H1 (cell line): Measurements from ENCODE around the gene MKX. TPM values are rescaled to one million over a fixed set of nuclear protein-coding genes. Genes with fewer than 3 reads are reported as not detected.

Source experiments
- CTCF ChIA-PET: fragments of 300-600 bp; sonication (Branson Sonifier 250); formaldehyde crosslinking; loops from one replicate; lab custom pipeline; 2021; ENCODE audit not compliant: partially characterized antibody; lab: Charles Lee
- POLR2A ChIA-PET: fragments of 300-600 bp; sonication (Branson Sonifier 250); formaldehyde crosslinking; loops from one replicate; lab custom pipeline; 2021; ENCODE audit warnings: inconsistent platforms; ENCODE audit not compliant: partially characterized antibody; lab: Charles Lee
- DNase-seq, 2 experiments: peaks; one replicate each; pipeline versions ENCODE4 v3.0.0 to v3.0.0-alpha.2; 2010 to 2022; ENCODE audit warnings: low spot score in 2 of 2, low read depth in 1 of 2, mixed read lengths in 1 of 2
- FAIRE-seq: peaks from 2 replicates; lab custom pipeline; 2011; peaks lifted over from hg19 to GRCh38; lab: Jason Lieb, UNC
- H2AFZ ChIP-seq: 2 replicates; pipeline ENCODE4 v1.8.1; 2012; ENCODE audit warnings: low read length, inconsistent platforms
- H2AK5ac ChIP-seq: 2 replicates; pipeline ENCODE4 v1.6.1; 2013; ENCODE audit warnings: low read depth, low read length
- H2BK120ac ChIP-seq: replicated peaks from 2 replicates; pipeline ENCODE3; 2013; ENCODE audit warnings: low read depth, low read length, inconsistent platforms
- H2BK12ac ChIP-seq: 2 replicates; pipeline ENCODE4 v1.6.1; 2013; ENCODE audit warnings: low read depth, low read length
- H2BK15ac ChIP-seq: 2 replicates; pipeline ENCODE4 v1.6.1; 2013; ENCODE audit warnings: low read length
- H2BK20ac ChIP-seq: 2 replicates; pipeline ENCODE4 v1.6.1; 2013; ENCODE audit warnings: low read length
- H2BK5ac ChIP-seq: 2 replicates; pipeline ENCODE4 v1.6.1; 2013; ENCODE audit warnings: low read depth, low read length
- H3K14ac ChIP-seq: 2 replicates; pipeline ENCODE4 v1.6.1; 2013; ENCODE audit warnings: inconsistent platforms; ENCODE audit not compliant: insufficient read length
- H3K18ac ChIP-seq: 2 replicates; pipeline ENCODE4 v1.6.1; 2013; ENCODE audit warnings: low read length; ENCODE audit errors: extremely low read depth
- H3K23ac ChIP-seq: 2 replicates; pipeline ENCODE4 v1.6.1; 2013; ENCODE audit warnings: inconsistent platforms; ENCODE audit not compliant: insufficient read length
- H3K23me2 ChIP-seq: 2 replicates; pipeline ENCODE4 v1.6.1; 2013; ENCODE audit warnings: low read depth, low read length
- H3K27ac ChIP-seq: 2 replicates; pipeline ENCODE4 v1.6.1; 2011; ENCODE audit warnings: low read depth, low read length, inconsistent platforms
- H3K27me3 ChIP-seq, 4 experiments: replicated peaks in 1 of 4; 1 replicate in 1 of 4; 2 replicates in 3 of 4; pipeline versions ENCODE4 v1.6.1 to v1.8.1; 2011 to 2013; ENCODE audit warnings: low read length in 3 of 4, mild to moderate bottlenecking in 3 of 4, inconsistent platforms in 2 of 4, mixed read lengths in 2 of 4, moderate library complexity in 1 of 4; ENCODE audit not compliant: control insufficient read depth in 3 of 4, insufficient read depth in 3 of 4; ENCODE audit errors: extremely low read depth in 1 of 4
- H3K36me3 ChIP-seq, 4 experiments: 2 replicates each; pipeline versions ENCODE4 v1.6.1 to v1.8.1; 2011 to 2013; ENCODE audit warnings: mild to moderate bottlenecking in 4 of 4, low read length in 3 of 4, moderate library complexity in 2 of 4, control low read depth in 1 of 4, inconsistent platforms in 1 of 4; ENCODE audit not compliant: insufficient read depth in 4 of 4, control insufficient read depth in 2 of 4
- H3K4ac ChIP-seq: replicated peaks from 2 replicates; pipeline ENCODE3; 2013; ENCODE audit warnings: low read length, low read depth, mixed read lengths, inconsistent platforms; ENCODE audit not compliant: insufficient read length
- H3K4me1 ChIP-seq, 4 experiments: replicated peaks in 1 of 4; 1 replicate in 1 of 4; 2 replicates in 3 of 4; pipeline versions ENCODE4 v1.6.1 to v1.8.1; 2011 to 2013; ENCODE audit warnings: low read length in 3 of 4, inconsistent platforms in 2 of 4, mixed read lengths in 1 of 4; ENCODE audit not compliant: insufficient read depth in 4 of 4, control insufficient read depth in 3 of 4
- H3K4me2 ChIP-seq, 2 experiments: 2 replicates each; pipeline versions ENCODE4 v1.6.1 to v1.8.1; 2011 to 2013; ENCODE audit warnings: low read depth in 2 of 2, low read length in 2 of 2, control low read depth in 1 of 2, inconsistent platforms in 1 of 2, mild to moderate bottlenecking in 1 of 2; ENCODE audit not compliant: insufficient read depth in 1 of 2
- H3K4me3 ChIP-seq, 4 experiments: fragments of 200-600, 300-600 bp in 1 of 4; sonication (generic), shearing (Covaris generic), sonication (Bioruptor Twin) in 1 of 4; 2 replicates each; pipeline versions ENCODE4 v1.5.1 to v1.8.1; 2011 to 2016; ENCODE audit warnings: low read length in 4 of 4, low read depth in 3 of 4, control low read depth in 2 of 4, inconsistent platforms in 2 of 4, mild to moderate bottlenecking in 2 of 4, mixed read lengths in 1 of 4, moderate library complexity in 1 of 4; ENCODE audit not compliant: insufficient read depth in 2 of 4; ENCODE audit errors: extremely low read depth in 1 of 4
- H3K56ac ChIP-seq: replicated peaks from 2 replicates; pipeline ENCODE3; 2013; ENCODE audit warnings: low read depth, mild to moderate bottlenecking, mixed read lengths, low read length, inconsistent platforms; ENCODE audit not compliant: insufficient read length
- H3K79me1 ChIP-seq: 2 replicates; pipeline ENCODE4 v1.6.1; 2013; ENCODE audit warnings: low read depth, low read length, control low read depth
- H3K79me2 ChIP-seq, 2 experiments: 2 replicates each; pipeline versions ENCODE4 v1.6.1 to v1.8.1; 2012 to 2013; ENCODE audit warnings: low read length in 2 of 2, mild to moderate bottlenecking in 2 of 2, inconsistent platforms in 1 of 2; ENCODE audit not compliant: insufficient read depth in 2 of 2, control insufficient read depth in 1 of 2
- H3K9ac ChIP-seq, 4 experiments: replicated peaks in 1 of 4; 1 replicate in 1 of 4; 2 replicates in 3 of 4; pipeline versions ENCODE4 v1.6.1 to v1.8.1; 2011 to 2013; ENCODE audit warnings: low read depth in 3 of 4, low read length in 3 of 4, control low read depth in 2 of 4, mild to moderate bottlenecking in 2 of 4, moderate library complexity in 2 of 4, inconsistent platforms in 1 of 4; ENCODE audit errors: extremely low read depth in 1 of 4
- H3K9me3 ChIP-seq, 2 experiments: 2 replicates each; pipeline versions ENCODE4 v1.6.1 to v1.8.1; 2012 to 2013; ENCODE audit warnings: mild to moderate bottlenecking in 2 of 2, moderate library complexity in 2 of 2, control low read depth in 1 of 2, inconsistent platforms in 1 of 2, low read depth in 1 of 2, low read length in 1 of 2, mixed read lengths in 1 of 2; ENCODE audit not compliant: insufficient read depth in 2 of 2
- H4K20me1 ChIP-seq, 2 experiments: replicated peaks in 1 of 2; 2 replicates each; pipeline versions ENCODE3 to v1.8.1; 2011 to 2013; ENCODE audit warnings: inconsistent platforms in 2 of 2, low read length in 2 of 2, mild to moderate bottlenecking in 1 of 2; ENCODE audit not compliant: insufficient read depth in 2 of 2, control insufficient read depth in 1 of 2
- H4K5ac ChIP-seq: 2 replicates; pipeline ENCODE4 v1.6.1; 2013; ENCODE audit warnings: low read length, low read depth, mixed read lengths, inconsistent platforms; ENCODE audit not compliant: insufficient read length
- H4K8ac ChIP-seq: 2 replicates; pipeline ENCODE4 v1.8.0; 2013; ENCODE audit warnings: mild to moderate bottlenecking, moderate library complexity, low read length, inconsistent platforms; ENCODE audit not compliant: insufficient read depth; ENCODE audit errors: extremely low read depth
- H4K91ac ChIP-seq: replicated peaks from 2 replicates; pipeline ENCODE3; 2013; ENCODE audit warnings: low read length, mixed read lengths, inconsistent platforms; ENCODE audit not compliant: insufficient read length
- POLR2AphosphoS5 ChIP-seq: IDR thresholded peaks from 2 replicates; pipeline ENCODE4 v1.6.1; 2011; ENCODE audit warnings: low read depth, low read length
- RAD21 ChIP-seq, 2 experiments: IDR thresholded peaks in 1 of 2; conservative IDR thresholded peaks in 1 of 2; 2 replicates each; pipeline ENCODE4 v1.6.1; 2011; ENCODE audit warnings: low read depth in 2 of 2, low read length in 2 of 2, improper control_type of control experiment in 1 of 2, inconsistent platforms in 1 of 2, mild to moderate bottlenecking in 1 of 2, moderate library complexity in 1 of 2
- RBBP5 ChIP-seq: IDR thresholded peaks from 2 replicates; pipeline ENCODE4 v1.7.1; 2012; ENCODE audit warnings: low read depth, mild to moderate bottlenecking, inconsistent platforms, low read length, moderate library complexity, borderline replicate concordance
- TBP ChIP-seq: IDR thresholded peaks from 2 replicates; pipeline ENCODE4 v1.6.1; 2011; ENCODE audit warnings: low read depth, low read length, improper control_type of control experiment
- WGBS, 2 experiments: shearing (Covaris generic) in 1 of 2; methylation state at CpG; one replicate each; pipeline versions ENCODE4 v1.1.6 to v1.1.7; 2013 to 2015; ENCODE audit warnings: low lambda C conversion rate in 2 of 2, mixed read lengths in 2 of 2, inconsistent platforms in 1 of 2, low coverage in 1 of 2, missing lambda C conversion rate in 1 of 2; ENCODE audit not compliant: insufficient replicate concordance in 2 of 2, insufficient coverage in 1 of 2, insufficient read length in 1 of 2; ENCODE audit errors: extremely low coverage in 1 of 2, missing lambda C conversion rate in 1 of 2; 5-methylcytosine and 5-hydroxymethylcytosine counted together
- polyA plus RNA-seq, 7 experiments: library from polyadenylated mRNA; depleted of rRNA in 3 of 7; stranded (reverse) in 5 of 7; unstranded in 2 of 7; fragments of >200 nt in 5 of 7; fragments of 200-250 nt in 2 of 7; gene quantifications; 1 replicate in 5 of 7; 2 replicates in 1 of 7; 4 replicates in 1 of 7; pipeline versions ENCODE4 v1.2.1 to v1.2.3, GENCODE V29; 2011 to 2013; ENCODE audit warnings: missing spikeins in 2 of 7, mixed read lengths in 2 of 7
- total RNA-seq: library from RNA; stranded (reverse); fragmentation: NEBNext Ultra II Directional; extraction: Animal tissue kit (Norgen Biotek cat#: 25700); gene quantifications from 2 replicates; pipeline ENCODE4 v1.2.1, GENCODE V29; 2021
- TF ChIP-seq, protein P1 (sequence below), 3 experiments: IDR thresholded peaks; 1 replicate in 2 of 3; 2 replicates in 1 of 3; pipeline versions ENCODE4 v1.5.1 to v1.6.1; 2011; ENCODE audit warnings: low read length in 3 of 3, mild to moderate bottlenecking in 3 of 3, inconsistent platforms in 2 of 3, low read depth in 1 of 3, moderate library complexity in 1 of 3; ENCODE audit not compliant: insufficient read depth in 1 of 3; ENCODE audit errors: control extremely low read depth in 1 of 3

The MKX gene
- total and polyA plus RNA-seq, 2 of the 8 experiments (the other 6 are each of a cell fraction or from before 2014, with no cell fraction given): 0.21 to 1.3 TPM

DNA sequence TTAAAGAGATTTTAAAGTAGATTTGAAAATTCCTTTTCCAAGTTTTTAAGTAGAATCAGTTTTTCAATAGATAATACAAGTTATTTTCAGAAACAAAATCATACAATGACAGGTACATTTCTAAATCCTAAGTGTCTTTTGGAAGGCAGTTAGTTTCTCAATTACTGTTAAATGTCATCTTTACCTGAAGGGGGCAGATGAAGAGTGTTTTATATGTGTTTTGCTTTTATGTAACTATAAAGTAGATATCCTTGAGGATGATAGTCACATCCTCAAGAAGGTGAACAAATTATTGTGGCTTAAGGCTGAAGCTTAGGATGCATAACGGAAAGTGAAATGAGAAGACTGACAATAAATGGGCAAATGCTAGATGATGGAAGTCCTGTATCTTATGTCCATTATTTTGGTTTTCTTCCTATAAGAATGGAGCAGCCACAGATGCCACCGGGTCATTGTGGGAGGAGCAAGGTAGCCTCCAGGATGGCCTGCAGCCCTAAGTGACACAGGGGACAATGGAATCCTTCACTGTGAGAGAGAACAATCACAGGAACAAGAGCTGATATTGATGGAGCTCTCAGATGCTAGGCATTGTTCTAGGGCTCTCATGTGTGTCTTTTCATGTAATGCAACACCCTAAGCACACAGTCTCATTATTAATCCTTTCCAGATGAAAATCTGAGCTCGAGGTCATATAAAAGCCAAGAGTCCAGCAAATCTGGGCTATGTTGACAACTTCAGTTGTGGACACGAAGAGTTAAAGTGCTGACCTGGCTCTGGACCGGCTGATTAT, 14.1 kb upstream of the MKX start:
- DNase-seq (no peak), FAIRE-seq (no peak)
- H3K36me3 ChIP-seq: no peaks in the 10 kb centered on the region
- TF ChIP-seq, protein P1, sequence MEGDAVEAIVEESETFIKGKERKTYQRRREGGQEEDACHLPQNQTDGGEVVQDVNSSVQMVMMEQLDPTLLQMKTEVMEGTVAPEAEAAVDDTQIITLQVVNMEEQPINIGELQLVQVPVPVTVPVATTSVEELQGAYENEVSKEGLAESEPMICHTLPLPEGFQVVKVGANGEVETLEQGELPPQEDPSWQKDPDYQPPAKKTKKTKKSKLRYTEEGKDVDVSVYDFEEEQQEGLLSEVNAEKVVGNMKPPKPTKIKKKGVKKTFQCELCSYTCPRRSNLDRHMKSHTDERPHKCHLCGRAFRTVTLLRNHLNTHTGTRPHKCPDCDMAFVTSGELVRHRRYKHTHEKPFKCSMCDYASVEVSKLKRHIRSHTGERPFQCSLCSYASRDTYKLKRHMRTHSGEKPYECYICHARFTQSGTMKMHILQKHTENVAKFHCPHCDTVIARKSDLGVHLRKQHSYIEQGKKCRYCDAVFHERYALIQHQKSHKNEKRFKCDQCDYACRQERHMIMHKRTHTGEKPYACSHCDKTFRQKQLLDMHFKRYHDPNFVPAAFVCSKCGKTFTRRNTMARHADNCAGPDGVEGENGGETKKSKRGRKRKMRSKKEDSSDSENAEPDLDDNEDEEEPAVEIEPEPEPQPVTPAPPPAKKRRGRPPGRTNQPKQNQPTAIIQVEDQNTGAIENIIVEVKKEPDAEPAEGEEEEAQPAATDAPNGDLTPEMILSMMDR (IDR thresholded peaks at IDR 0.05; ENCODE audit: control extremely low read depth in 1 of 3, insufficient read depth in 1 of 3, low read depth in 1 of 3, low read length in 3 of 3): peak in 1 of 3 experiments; percentile 3; a peak in 1 of 4 replicates
- TF ChIP-seq TBP (no peak), RBBP5 (no peak), POLR2AphosphoS5 (no peak), RAD21 (IDR thresholded peaks at IDR 0.05 in 1 of 2, conservative IDR thresholded peaks at IDR 0.05 in 1 of 2; ENCODE audit: low read depth in 2 of 2, low read length in 2 of 2) (peak in 1 of 2 experiments; percentile 7; a peak in 1 of 4 replicates)
- no peak overlapping the region for H2BK5ac ChIP-seq
- CTCF ChIA-PET: interaction anchor here (0.7 to 1.2 kb wide), 5 partner anchors 24 to 420 kb away, joined by 3 to 4 read pairs (median 3); no protein-coding TSS in a partner anchor
- H3K79me1 ChIP-seq: no peaks in the 10 kb centered on the region
- no peak overlapping the region for H3K9ac ChIP-seq
- H3K27me3 ChIP-seq: no peaks in the 10 kb centered on the region; a peak in 1 of 7 replicates
- H3K14ac ChIP-seq: no peak overlapping the region
- no peak overlapping the region for H3K4ac ChIP-seq
- H2BK15ac ChIP-seq: no peak overlapping the region
- no peak overlapping the region for H4K8ac ChIP-seq
- no peak overlapping the region for H3K56ac ChIP-seq
- no peak overlapping the region for H3K18ac ChIP-seq
- no peak overlapping the region for H3K27ac ChIP-seq
- no peak overlapping the region for H2BK20ac ChIP-seq
- H3K9me3 ChIP-seq: no peaks in the 10 kb centered on the region
- no peaks in the 10 kb centered on the region for H3K4me1 ChIP-seq
- no peak overlapping the region for H2BK12ac ChIP-seq
- H3K23me2 ChIP-seq: no peaks in the 10 kb centered on the region; the same call in 1 of the 2 replicates
- no peaks in the 10 kb centered on the region for H4K20me1 ChIP-seq
- no peak overlapping the region for H3K23ac ChIP-seq
- no peak overlapping the region for H3K4me2 ChIP-seq
- no peak overlapping the region for H2AK5ac ChIP-seq
- no peak overlapping the region for H3K4me3 ChIP-seq
- no peak overlapping the region for H2BK120ac ChIP-seq
- H4K5ac ChIP-seq: no peak overlapping the region
- WGBS, 2 experiments: 87% methylated on average over 5 of the region's 5 CpGs; no CpG with 5 or more reads in 1 of the 2 experiments
- POLR2A ChIA-PET: no interaction called here
- no peak overlapping the region for H4K91ac ChIP-seq
- no peaks in the 10 kb centered on the region for H3K79me2 ChIP-seq
- H2AFZ ChIP-seq: no peak overlapping the region
